RWPE2 (cell line): ENCODE data around the gene DRC1.
"Not testable (repeated sequence)": the region's sequence is repeated elsewhere in the genome, so short reads cannot be mapped to it uniquely, and the experiment has no call there.

Experiments
- ATAC-seq: fragments of 200-7000 bp; cut with Tn5 transposase; 3 replicates; pipeline ENCODE4 v1.9.1; 2021; ENCODE audit warnings: low read depth
- DNase-seq: peaks from one replicate; pipeline ENCODE4 v3.0.0-alpha.2; 2020; ENCODE audit warnings: low spot score
- H3K27ac ChIP-seq: fragments of 450-650 bp; 2 replicates; pipeline ENCODE4 v1.5.1; 2017; ENCODE audit warnings: mild to moderate bottlenecking; ENCODE audit not compliant: poor library complexity, severe bottlenecking
- H3K27me3 ChIP-seq: fragments of 250-450 bp; sonication (Bioruptor Pico); 2 replicates; pipeline ENCODE4 v1.5.1; 2021; ENCODE audit warnings: mild to moderate bottlenecking, moderate library complexity; ENCODE audit not compliant: insufficient read depth, poor library complexity, severe bottlenecking
- H3K36me3 ChIP-seq: fragments of 250-450 bp; sonication (Bioruptor Pico); 2 replicates; pipeline ENCODE4 v1.5.1; 2020; ENCODE audit warnings: low read depth, mild to moderate bottlenecking, moderate library complexity
- H3K4me1 ChIP-seq: fragments of 250-450 bp; sonication (Bioruptor Pico); 2 replicates; pipeline ENCODE4 v1.5.1; 2021; ENCODE audit warnings: mild to moderate bottlenecking, moderate library complexity; ENCODE audit not compliant: insufficient read depth, poor library complexity, severe bottlenecking
- H3K4me3 ChIP-seq: fragments of 250-450 bp; sonication (Bioruptor Pico); 2 replicates; pipeline ENCODE4 v1.5.1; 2021; ENCODE audit warnings: mild to moderate bottlenecking, moderate library complexity; ENCODE audit not compliant: severe bottlenecking
- H3K9me3 ChIP-seq: fragments of 250-450 bp; sonication (Bioruptor Pico); 2 replicates; pipeline ENCODE4 v1.5.1; 2021; ENCODE audit warnings: mild to moderate bottlenecking, moderate library complexity; ENCODE audit not compliant: severe bottlenecking
- CTCF ChIP-seq: fragments of 450-650 bp; IDR thresholded peaks from one replicate; pipeline ENCODE4 v1.5.1; 2017; ENCODE audit warnings: mild to moderate bottlenecking, moderate library complexity; ENCODE audit not compliant: poor library complexity, severe bottlenecking

The DRC1 gene

DNA sequence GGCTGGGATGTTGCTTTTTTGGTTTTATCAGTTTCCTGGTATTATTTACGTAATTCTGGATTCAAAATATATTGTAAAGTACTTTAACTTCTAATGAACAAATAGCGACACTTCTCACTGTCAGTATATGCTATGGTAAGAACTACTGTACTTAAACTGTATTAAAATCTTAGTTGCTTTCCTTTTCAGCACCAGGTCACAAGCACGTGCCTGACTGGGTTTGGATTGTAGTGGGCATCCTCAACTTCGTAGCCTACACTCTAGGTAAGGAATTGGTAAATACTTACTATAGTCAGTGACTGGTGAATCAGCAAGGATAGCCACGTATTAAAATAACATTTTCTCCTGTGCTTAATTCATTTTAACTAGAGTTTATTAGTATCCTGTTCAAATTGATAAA lies 34.8 kb upstream of the DRC1 start:
- peaks cover 8% of the 10 kb centered on the region for H3K4me1 ChIP-seq
- DNase-seq (no peak), ATAC-seq (no peak)
- no peak overlapping the region for H3K27ac ChIP-seq
- no peaks in the 10 kb centered on the region for H3K27me3 ChIP-seq
- no peaks in the 10 kb centered on the region for H3K9me3 ChIP-seq
- no peak overlapping the region for H3K4me3 ChIP-seq
- no peak for TF ChIP-seq CTCF
- peaks cover 61% of the 10 kb centered on the region for H3K36me3 ChIP-seq

DNA sequence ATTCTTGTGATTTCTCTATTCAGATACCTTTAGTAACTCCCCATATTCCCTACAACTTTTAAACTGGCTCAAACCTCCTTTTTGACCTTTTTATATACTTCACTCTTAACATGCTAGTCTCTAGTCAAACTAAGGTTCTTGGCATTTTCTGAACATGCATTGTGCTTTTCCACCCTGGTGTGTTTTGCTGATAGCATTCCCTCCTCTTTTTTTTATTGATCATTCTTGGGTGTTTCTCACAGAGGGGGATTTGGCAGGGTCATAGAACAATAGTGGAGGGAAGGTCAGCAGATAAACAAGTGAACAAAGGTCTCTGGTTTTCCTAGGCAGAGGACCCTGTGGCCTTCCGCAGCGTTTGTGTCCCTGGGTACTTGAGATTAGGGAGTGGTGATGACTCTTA lies 32.1 kb upstream of the DRC1 start:
- H3K4me3 ChIP-seq, H3K4me1 ChIP-seq, ATAC-seq, H3K9me3 ChIP-seq, H3K27ac ChIP-seq, H3K27me3 ChIP-seq, DNase-seq: not testable (repeated sequence)
- peaks cover 71% of the 10 kb centered on the region for H3K36me3 ChIP-seq

DNA sequence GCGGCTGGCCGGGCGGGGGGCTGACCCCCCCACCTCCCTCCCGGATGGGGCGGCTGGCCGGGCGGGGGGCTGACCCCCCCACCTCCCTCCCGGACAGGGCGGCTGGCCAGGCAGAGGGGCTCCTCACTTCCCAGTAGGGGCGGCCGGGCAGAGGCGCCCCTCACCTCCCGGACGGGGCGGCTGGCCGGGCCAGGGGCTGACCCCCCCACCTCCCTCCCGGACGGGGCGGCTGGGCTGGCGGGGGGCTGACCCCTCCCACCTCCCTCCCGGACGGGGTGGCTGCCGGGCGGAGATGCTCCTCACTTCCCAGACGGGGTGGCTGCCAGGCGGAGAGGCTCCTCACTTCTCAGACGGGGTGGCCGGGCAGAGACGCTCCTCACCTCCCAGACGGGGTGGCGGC lies 30.8 kb upstream of the DRC1 start:
- H3K27me3 ChIP-seq, DNase-seq, H3K4me3 ChIP-seq, H3K4me1 ChIP-seq, ATAC-seq, H3K27ac ChIP-seq, H3K9me3 ChIP-seq: not testable (repeated sequence)
- peaks cover 72% of the 10 kb centered on the region for H3K36me3 ChIP-seq

- Histone ChIP-seq H3K27ac (no peak overlapping the region), H3K4me3 (no peak overlapping the region), H3K9me3 (no peaks in the 10 kb centered on the region), H3K36me3 (peaks cover 91% of the 10 kb centered on the region), H3K4me1 (no peaks in the 10 kb centered on the region), H3K27me3 (no peaks in the 10 kb centered on the region)
- TF ChIP-seq CTCF = no peak
- no peak for ATAC-seq
- no peak for DNase-seq
Measured at GRCh38 chr2:26376799-26377198, 24.9 kb upstream of the DRC1 start.

GRCh38 chr2:26380281-26380680 lies 21.4 kb upstream of the DRC1 start:
- ATAC-seq = no peak
- no peak overlapping the region for H3K4me3 ChIP-seq
- no peaks in the 10 kb centered on the region for H3K4me1 ChIP-seq
- H3K27me3 ChIP-seq = no peaks in the 10 kb centered on the region
- TF ChIP-seq CTCF = no peak
- no peak overlapping the region for H3K27ac ChIP-seq
- H3K36me3 ChIP-seq = peaks cover 82% of the 10 kb centered on the region
- no peak for DNase-seq
- no peaks in the 10 kb centered on the region for H3K9me3 ChIP-seq

- no peaks in the 10 kb centered on the region for H3K27me3 ChIP-seq
Measured at GRCh38 chr2:26382564-26382963, 19.2 kb upstream of the DRC1 start.

More at GRCh38 chr2:26382564-26382963, 19.2 kb upstream of the DRC1 start:
- H3K9me3 ChIP-seq = no peaks in the 10 kb centered on the region
- H3K4me1 ChIP-seq = no peaks in the 10 kb centered on the region
- no peak overlapping the region for H3K27ac ChIP-seq
- H3K36me3 ChIP-seq = peaks cover 83% of the 10 kb centered on the region
- TF ChIP-seq CTCF = no peak
- ATAC-seq (no peak), DNase-seq (no peak)
- no peak overlapping the region for H3K4me3 ChIP-seq
